AG10803 (cell line): Measurements from ENCODE around the gene C11orf86.
"Not testable (repeated sequence)": the region's sequence is repeated elsewhere in the genome, so short reads cannot be mapped to it uniquely, and the experiment has no call there.

ENCODE experiments used
- DNase-seq: peaks from one replicate; pipeline ENCODE4 v3.0.0; 2010; ENCODE audit warnings: low read depth
- H3K4me3 ChIP-seq: 2 replicates; pipeline ENCODE4 v1.5.1; 2011; ENCODE audit warnings: mild to moderate bottlenecking, low read length, control low read depth
- CTCF ChIP-seq: conservative IDR thresholded peaks from 2 replicates; pipeline ENCODE4 v1.5.1; 2011; ENCODE audit warnings: mild to moderate bottlenecking, low read length, control low read depth, inconsistent platforms

C11orf86 gene

GRCh38 chr11:66957971-66958231 is 17.2 kb upstream of the C11orf86 start:
- peak overlapping the region; percentile 72 for H3K4me3 ChIP-seq
- no peak for DNase-seq
- TF ChIP-seq CTCF = no peak

GRCh38 chr11:66958232-66958955 is 16.7 kb upstream of the C11orf86 start, which contains the start of gene PC:
TSS of gene PC (minus strand) at chr11:66958383. CDS start at chr11:66872159, 86,224 bp downstream.
- peak within 1 kb of the TSS; percentile 72 for H3K4me3 ChIP-seq
- no peak for TF ChIP-seq CTCF
- DNase-seq = peak; percentile 100

- no peak for DNase-seq
- no peak for TF ChIP-seq CTCF
- H3K4me3 ChIP-seq = peak overlapping the region; percentile 56
Measured at GRCh38 chr11:66958956-66959274, 16.2 kb upstream of the C11orf86 start.

- not testable (repeated sequence) for DNase-seq, H3K4me3 ChIP-seq
Measured at GRCh38 chr11:66961691-66962213, 13.4 kb upstream of the C11orf86 start.

- TF ChIP-seq CTCF = no peak
- DNase-seq = no peak
- no peak overlapping the region for H3K4me3 ChIP-seq
Measured at GRCh38 chr11:66962247-66962646, 12.9 kb upstream of the C11orf86 start.

GRCh38 chr11:66962801-66963200 is 12.3 kb upstream of the C11orf86 start:
- DNase-seq = no peak
- TF ChIP-seq CTCF = no peak
- no peak overlapping the region for H3K4me3 ChIP-seq

- TF ChIP-seq CTCF = no peak
- DNase-seq = no peak
- H3K4me3 ChIP-seq = no peak overlapping the region
Measured at GRCh38 chr11:66964495-66964894, 10.6 kb upstream of the C11orf86 start.

GRCh38 chr11:66966351-66966750 is 8.8 kb upstream of the C11orf86 start:
- H3K4me3 ChIP-seq = no peak overlapping the region
- DNase-seq = no peak
- no peak for TF ChIP-seq CTCF
